GM21390 (cell line): ENCODE results near the gene C14orf180.

ENCODE experiments used
- ATAC-seq: cut with Tn5 transposase; IDR thresholded peaks from one replicate; pipeline ENCODE4 v1.9.1; 2021; ENCODE audit not compliant: unreplicated experiment

Gene C14orf180

GRCh38 chr14:104579507-104579906 is at the start of gene C14orf180:
C14orf180 (plus strand) TSS chr14:104579764; CDS start chr14:104586431, 6,667 bp downstream.
- ATAC-seq: no peak

- no peak for ATAC-seq
Observed at GRCh38 chr14:104530646-104531045, 48.9 kb upstream of the C14orf180 start.

DNA sequence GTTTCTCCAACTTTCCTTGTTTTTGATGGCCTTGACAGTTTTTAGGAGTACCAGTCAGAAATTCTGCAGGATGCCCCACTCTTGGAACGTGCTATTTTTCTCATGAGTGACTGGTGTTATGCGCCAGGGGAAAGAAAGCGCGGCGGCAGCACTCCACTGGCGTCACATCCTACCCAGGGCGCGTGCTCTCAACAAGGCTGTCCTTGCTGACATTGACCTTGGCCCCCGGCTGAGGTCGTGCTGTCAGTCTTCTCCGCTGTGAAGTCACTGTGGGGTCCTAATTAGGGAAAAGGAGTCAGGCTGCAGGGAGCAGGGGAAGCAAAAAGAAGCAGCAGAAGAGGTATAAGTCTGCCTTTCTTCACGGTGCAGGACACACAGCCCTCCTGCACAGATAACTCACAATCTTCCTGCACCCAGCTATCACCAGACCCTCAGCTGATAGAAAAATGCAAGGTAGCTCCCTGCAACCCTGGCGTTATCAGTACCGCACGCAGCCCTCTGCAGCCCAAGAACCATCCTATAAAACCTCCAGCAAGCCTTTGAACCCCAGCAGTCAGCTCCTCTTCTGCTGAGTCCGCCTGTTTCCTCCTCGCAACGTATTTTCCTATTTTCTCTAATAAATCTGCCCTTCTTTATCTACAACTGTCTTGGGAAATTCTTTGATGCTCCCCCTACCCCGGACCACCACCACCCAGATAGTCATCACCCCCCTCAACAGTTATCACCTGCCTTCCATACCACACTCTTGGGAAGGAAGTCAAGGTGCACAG is 48.0 kb upstream of the C14orf180 start:
- no peak for ATAC-seq

DNA sequence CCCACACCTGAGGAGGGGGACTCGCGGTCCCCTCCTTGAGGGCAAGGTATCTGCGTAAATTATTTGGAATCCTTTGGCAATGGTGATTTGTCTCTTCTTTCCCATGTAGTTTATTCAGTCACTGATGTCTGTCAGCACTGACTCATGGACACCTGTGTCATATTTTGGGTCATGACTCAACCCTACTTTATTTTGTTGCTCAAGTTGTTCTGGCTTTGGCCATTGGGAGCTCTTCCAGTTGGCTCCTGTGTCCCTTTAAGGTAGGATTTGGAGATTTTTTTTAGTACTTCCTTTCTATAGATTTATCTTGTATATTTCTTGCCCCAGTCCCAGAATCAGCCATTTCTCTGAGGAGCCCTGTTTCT is 47.4 kb upstream of the C14orf180 start:
- no peak for ATAC-seq

DNA sequence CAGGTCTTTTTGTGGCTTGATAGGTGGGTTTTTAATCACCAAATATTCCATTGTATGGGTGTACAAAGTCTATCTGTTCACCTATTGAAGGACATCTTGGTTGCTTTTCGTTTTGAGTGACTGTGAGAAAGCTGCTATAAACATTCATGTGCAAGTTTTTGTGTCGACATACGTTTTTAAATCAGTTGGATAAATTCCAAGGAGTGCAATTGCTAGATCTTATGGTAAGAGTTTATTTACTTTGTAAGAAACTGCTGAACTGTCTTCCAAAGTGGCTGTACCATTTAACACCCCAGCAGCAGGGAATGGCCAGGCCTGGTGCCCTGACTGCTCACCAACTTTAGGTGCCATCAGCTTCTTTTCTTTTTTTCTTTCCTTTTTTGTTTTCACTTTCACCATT is 45.5 kb upstream of the C14orf180 start:
- ATAC-seq: no peak

GRCh38 chr14:104536942-104537612 is 42.5 kb upstream of the C14orf180 start:
- ATAC-seq: no peak

DNA sequence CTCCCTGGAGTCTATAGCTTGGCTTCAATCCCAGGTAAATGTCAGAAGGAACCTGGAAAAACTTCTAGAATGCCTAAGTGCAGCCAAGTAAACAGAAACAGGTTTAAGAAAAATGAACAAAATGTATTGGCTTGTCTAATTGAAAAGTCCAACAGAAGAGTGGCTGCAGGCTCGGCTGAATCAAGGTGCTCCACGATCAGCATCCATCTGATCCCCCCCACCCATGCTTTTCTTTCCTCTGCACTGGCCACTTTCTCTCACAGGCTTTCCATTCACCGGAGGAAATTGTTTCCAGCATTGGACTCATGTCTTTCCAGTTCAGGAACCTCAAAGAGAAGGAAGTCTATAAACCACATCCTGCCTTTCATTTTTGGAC is 42.0 kb upstream of the C14orf180 start:
- ATAC-seq: no peak

DNA sequence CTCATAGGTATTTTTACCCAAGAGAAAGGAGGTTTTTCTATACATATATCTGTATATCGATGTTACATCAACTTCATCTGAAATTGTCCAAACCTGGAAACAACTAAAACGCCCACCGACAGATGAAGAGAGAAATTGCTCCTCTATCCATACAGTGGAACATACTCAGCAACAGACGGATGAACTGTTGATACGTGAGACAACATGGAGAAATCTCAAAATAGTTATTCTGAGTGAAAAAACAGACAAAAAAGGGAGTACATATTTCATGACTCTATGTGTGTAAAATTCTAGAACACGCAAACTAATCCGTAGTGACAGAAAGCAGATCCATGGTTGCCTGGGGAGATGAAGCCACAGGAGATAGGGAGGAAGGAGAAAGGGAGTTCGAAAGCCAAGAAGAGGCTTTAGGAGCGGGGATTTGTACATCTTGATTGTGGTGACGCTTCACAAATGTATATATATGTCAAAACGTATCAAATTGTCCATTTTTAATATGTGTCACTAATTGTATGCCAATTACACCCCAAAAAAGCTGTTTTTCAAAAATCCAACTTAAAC is 37.6 kb upstream of the C14orf180 start:
- ATAC-seq: no peak

GRCh38 chr14:104542871-104543830 is 36.4 kb upstream of the C14orf180 start:
- no peak for ATAC-seq

DNA sequence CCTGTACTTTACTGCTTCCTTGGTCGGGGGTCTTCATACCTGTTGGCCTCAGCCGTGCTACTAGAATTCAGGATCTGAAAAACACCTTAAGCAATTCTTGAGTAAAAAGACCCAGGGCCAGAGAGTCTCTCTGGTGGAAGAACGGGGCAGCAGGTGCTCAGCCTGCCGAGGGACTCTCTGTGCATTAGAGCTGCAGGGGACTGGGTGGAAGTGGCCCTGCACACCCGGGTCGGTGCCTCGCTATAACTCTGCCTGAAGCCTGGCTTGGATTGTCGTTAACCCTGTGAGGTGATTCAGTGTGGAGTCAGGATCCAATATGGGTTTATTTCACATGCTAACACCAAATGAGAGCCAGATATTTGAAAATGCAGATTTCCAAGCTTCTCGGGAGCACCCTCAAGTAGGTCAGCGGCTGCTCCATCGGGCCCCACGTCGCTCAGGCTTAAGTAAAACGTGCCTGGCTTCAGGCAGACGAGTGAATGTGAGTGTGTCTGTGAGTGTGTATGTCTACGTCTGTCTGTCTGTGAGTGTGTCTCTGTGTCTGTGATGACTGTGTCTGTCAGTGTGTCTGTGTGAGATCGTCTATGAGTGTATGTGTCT is 35.1 kb upstream of the C14orf180 start:
- no peak for ATAC-seq

GRCh38 chr14:104545151-104545941 is 34.2 kb upstream of the C14orf180 start:
- ATAC-seq: no peak

- no peak for ATAC-seq
Observed at GRCh38 chr14:104545942-104546501, 33.5 kb upstream of the C14orf180 start.

DNA sequence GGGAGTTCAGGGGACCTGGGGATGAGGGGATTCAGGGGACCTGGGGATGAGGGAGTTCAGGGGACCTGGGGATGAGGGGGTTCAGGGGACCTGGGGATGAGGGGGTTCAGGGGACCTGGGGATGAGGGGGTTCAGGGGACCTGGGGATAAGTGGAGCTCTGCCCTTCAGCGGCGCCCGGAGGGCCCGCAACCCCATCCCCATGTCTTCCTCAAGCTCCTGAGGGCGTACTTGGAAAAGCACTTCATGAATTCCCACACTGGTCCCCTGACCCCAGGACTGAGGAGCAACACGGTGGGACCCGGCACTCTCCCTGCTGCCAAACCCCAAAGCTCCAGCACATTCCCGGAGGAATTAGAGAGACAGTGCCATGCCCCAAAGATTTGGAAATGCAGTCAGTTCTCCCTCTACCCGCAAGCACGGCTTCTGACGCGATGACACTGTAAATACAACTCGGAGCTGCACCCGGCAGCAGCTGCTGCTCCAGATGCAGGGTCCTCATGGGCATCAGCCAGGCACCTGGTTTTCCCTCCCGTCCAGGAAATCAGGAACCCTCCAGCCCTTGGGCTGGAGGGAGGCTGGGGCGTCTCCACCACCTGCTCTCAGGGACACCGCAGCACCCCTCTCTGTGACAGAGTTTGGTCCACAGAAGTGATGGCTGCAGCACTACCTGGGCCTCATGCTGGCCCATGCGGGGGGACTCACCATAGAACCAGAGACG is 32.8 kb upstream of the C14orf180 start:
- no peak for ATAC-seq

DNA sequence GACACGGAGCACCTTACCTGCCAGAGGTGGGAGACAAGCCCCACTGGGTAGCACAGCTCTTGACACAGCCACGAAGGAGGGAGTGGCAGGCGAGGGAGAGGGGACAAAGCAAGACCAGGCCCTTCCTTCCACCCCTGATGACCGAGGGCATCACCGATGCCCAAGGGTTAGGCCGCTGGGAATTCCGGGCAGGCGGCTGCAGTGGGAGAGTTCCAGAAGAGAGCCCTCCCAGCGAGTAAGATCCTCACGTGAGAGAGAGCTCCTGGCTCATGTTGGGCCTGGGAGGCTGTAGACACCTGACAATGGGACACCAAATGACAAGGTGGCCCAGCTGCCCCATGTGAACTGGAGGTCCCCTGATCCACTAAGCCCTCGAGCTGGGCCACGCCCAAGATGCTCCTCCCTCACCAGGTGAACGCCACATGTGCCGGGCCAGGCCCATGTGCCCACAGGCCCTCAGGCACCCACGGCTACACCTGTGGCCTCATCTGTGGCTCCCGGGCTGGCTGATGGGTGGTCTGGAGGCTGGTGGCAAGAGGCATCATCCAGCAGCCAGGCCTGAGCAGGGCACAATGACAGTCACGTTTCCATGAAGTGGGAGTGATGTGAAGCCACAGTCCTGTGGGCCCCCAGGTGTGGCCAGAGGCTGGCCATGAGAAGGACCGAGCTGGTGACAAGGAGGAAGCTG is 32.1 kb upstream of the C14orf180 start:
- no peak for ATAC-seq

DNA sequence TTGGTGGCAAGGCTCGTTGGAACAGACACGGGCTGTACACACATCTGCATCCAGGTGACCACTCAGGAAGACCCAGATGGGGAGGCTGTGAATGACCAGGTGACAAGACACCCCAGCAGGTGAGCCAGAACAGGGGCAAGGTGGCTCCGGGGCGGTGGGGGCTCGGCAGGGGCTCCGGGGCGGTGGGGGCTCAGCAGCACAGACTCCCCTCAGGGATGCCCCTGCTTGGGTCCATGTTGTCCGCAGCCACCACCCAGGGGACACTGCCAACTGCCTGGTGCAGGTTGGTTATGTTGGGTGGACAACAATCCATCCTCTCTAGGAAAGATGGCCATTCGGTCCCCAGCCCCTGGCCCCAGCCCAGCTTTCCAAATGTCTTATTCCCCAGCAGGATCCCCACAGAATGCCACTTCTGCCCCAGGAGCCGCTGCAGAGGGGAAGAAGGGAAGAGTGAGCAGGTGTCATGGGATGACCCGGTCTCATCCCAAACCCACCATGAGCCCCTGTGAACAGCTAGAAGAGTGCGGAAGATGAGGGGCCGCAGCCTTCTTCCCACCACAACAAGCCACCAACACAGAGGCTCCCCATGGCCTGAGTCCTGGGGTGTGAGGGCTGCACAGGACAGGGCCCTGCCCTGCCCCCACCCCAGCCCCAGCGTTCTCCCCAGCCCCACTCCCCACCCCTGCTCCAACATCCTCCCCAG is 31.4 kb upstream of the C14orf180 start:
- ATAC-seq: no peak

DNA sequence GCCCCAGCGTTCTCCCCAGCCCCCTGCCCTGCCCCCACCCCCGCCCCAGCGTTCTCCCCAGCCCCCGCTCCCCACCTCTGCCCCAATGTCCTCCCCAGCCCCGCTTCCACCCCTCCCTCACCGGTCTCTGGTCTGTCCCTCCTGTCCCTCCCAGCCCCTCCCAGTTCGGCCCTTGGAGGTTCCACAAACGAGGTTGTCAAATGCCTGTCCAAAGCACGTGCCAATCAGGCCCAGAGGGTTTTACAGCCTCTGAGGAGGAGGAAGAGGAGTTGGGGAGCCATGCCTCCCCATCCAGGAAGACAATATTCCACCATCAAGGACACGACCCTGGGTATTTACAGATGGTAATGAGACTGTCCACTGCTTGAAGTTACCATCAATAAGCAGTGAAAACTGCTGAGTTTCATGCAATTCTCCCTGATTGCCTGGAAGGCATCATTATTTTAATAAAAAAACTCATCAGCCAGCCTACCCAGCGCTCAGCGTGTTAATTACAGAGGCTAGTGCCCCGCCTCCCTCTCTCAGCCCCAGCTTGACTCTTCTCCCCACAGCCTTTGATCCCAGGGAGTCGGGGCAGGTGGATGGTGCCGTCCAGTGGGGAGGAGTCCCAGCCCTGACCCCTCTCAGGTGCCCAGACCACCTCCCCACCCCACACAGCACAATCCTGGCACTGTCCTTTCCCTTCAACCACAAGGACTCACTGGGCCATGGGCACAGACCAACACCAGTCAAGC is 30.6 kb upstream of the C14orf180 start:
- no peak for ATAC-seq
